Psoas muscle (tissue), 8 donors: ENCODE data around the gene PAX8. TPM values are rescaled to one million over a fixed set of nuclear protein-coding genes. Genes with fewer than 3 reads are reported as not detected.

ENCODE experiments used
- ATAC-seq, 4 donors: fragments of 200-7000 bp; cut with Tn5 transposase; one replicate each; pipeline ENCODE4 v1.9.1; 2020; ENCODE audit warnings: moderate library complexity in 3 of 4, mild to moderate bottlenecking in 2 of 4
- DNase-seq, 2 donors: peaks; one replicate each; pipeline ENCODE4 v3.0.0-alpha.2; 2020
- H3K27ac ChIP-seq: fragments of 200-600 bp; one replicate; pipeline ENCODE4 v1.8.0; 2022
- H3K27me3 ChIP-seq, 3 donors: fragments of 200-600 bp in 1 of 3; one replicate each; pipeline versions ENCODE4 v1.6.1 to v1.8.0; 2013 to 2022; ENCODE audit warnings: low read length in 2 of 3, mild to moderate bottlenecking in 2 of 3, moderate library complexity in 1 of 3; ENCODE audit not compliant: insufficient read depth in 3 of 3
- H3K36me3 ChIP-seq, 2 donors: fragments of 200-600 bp in 1 of 2; one replicate each; pipeline versions ENCODE4 v1.6.1 to v1.8.0; 2013 to 2022; ENCODE audit warnings: low read depth in 1 of 2, mild to moderate bottlenecking in 1 of 2, moderate library complexity in 1 of 2; ENCODE audit not compliant: insufficient read depth in 1 of 2
- H3K4me1 ChIP-seq: fragments of 200-600 bp; one replicate; pipeline ENCODE4 v1.8.0; 2022
- H3K4me3 ChIP-seq: fragments of 200-600 bp; one replicate; pipeline ENCODE4 v1.8.0; 2022; ENCODE audit warnings: mild to moderate bottlenecking
- H3K9me3 ChIP-seq: fragments of 200-600 bp; one replicate; pipeline ENCODE4 v1.8.0; 2022
- CTCF ChIP-seq: fragments of 200-600 bp; IDR thresholded peaks from one replicate; pipeline ENCODE4 v1.8.0; 2022; ENCODE audit warnings: antibody characterized with exemption
- WGBS, 3 donors: extraction: QIAGEN DNeasy Blood & Tissue Kit; methylation state at CpG; one replicate each; pipeline versions ENCODE4 v1.1.6 to v1.1.7; 2013; 5-methylcytosine and 5-hydroxymethylcytosine counted together
- intact Hi-C, 2 donors: fragments of 100-400 bp; cut with DNase I; formaldehyde crosslinking; loops; one replicate each; pipeline versions ENCODE4 v1.11.0 to v1.14.2; 2022
- polyA plus RNA-seq, 3 donors: library from polyadenylated mRNA; stranded (reverse); fragments of 200-250 nt; gene quantifications; one replicate each; pipeline ENCODE4 v1.2.3, GENCODE V29; 2013
- total RNA-seq, 4 donors: library from RNA; stranded (reverse); fragmentation: NEBNext Ultra II Directional in 2 of 4; extraction: Animal tissue kit (Norgen Biotek cat#: 25700) in 2 of 4; gene quantifications; one replicate each; pipeline versions ENCODE4 v1.2.1 to v1.2.4, GENCODE V29; 2021 to 2023
- donor health status: healthy with polysubstance abuse.
- donor health status: DM: no; HTN: no; CAD: no; lungs with moderate emphysema.
- donor health status: Bipolar disorder and iron deficiency.
- donor health status: healthy.
- donor health status: DM: yes; HTN: yes; CAD: no.
- donor health status: DM: no; HTN: no; CAD: no.
- donor health status: DM: no; HTN: no; CAD: no.
- donor health status: DM: yes; HTN: yes; CAD: no.

The PAX8 gene
- total and polyA plus RNA-seq, 7 donors = 0.12 to 3.1 (median 0.35) TPM; not detected in 1

DNA sequence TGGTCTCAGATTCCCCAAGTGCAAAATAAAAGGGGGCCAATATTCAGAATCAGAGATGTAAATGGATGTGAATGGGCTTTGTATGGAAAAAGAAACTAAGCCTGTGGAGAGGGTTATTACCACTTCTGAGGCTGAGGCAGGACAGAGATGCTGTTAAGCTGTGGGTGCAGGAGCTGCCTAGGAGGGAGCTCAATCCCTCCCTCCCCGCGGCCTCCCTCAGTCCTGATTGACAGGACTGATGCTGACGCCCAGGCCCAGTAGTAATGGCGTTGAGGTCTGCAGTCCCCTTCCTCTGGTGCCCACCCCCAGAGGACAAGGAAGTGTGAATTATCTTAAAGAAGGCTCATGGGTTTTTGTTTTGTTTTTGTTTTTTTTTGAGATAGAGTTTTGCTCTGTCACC is 64.6 kb downstream of the PAX8 start:
- Histone ChIP-seq H3K4me1 (peaks cover 1% of the 10 kb centered on the region), H3K27ac (no peak overlapping the region), H3K36me3 (no peaks in the 10 kb centered on the region), H3K9me3 (no peaks in the 10 kb centered on the region), H3K27me3 (no peaks in the 10 kb centered on the region), H3K4me3 (no peak overlapping the region)
- no peak for DNase-seq
- ATAC-seq = no peak
- intact Hi-C loops = loop anchor here in 1 of 2 donors (2.0 kb wide), 1 partner anchor 23 kb away; no protein-coding TSS in a partner anchor
- no peak for TF ChIP-seq CTCF
- 86 to 92% (median 87%) methylated on average over 4 of the region's 4 CpGs for WGBS, 3 donors

DNA sequence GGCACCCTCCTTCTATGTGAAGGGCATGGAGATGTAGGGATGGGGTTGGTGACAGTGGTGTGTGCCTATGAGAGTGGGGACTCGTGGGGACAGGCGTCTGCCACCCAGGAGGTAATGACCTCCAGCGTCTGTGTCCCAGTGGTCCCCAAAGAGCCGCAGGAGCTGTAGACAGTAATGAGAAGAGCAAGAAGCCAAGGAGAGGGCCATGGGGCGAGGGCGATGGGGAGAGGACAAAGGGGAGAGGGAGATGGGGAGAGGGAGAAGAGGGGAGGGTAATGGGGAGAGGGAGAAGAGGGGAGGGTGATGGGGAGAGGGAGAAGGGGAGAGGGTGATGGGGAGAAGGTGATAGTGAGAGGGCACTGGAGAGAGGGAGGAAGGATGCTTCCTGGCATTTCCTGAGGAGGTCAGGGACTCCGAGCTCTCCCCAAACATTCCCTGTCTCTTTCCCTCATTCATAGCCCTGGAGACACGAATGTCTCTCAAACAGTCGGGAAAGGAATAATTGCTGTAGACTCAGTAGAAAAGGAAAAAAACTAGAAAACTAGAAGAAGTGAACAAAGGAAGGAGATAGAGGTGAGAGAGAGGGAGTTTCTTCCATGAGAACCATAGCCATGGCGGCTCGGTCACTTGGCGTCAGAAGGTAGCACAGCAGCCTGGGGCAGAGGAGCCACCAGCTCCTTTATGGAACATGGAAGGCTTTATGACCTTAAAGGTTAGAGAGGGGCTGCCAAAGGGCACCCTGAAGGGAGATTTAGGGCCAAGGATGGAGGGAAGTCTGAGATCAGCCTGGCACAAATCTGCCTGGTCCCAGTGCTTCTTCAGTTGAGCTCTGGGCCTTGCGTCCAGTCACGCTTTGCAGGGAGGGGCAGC is 65.4 kb downstream of the PAX8 start:
- no peak for DNase-seq
- 89 to 90% (median 90%) methylated on average over 14 of the region's 14 CpGs for WGBS, 3 donors
- no peak for TF ChIP-seq CTCF
- no peak overlapping the region for H3K4me3 ChIP-seq
- H3K9me3 ChIP-seq = no peaks in the 10 kb centered on the region
- peak overlapping the region; percentile 9 for H3K27ac ChIP-seq
- H3K4me1 ChIP-seq = no peaks in the 10 kb centered on the region
- intact Hi-C loops = no loop called here
- H3K27me3 ChIP-seq = no peaks in the 10 kb centered on the region
- H3K36me3 ChIP-seq = no peaks in the 10 kb centered on the region
- ATAC-seq = no peak

DNA sequence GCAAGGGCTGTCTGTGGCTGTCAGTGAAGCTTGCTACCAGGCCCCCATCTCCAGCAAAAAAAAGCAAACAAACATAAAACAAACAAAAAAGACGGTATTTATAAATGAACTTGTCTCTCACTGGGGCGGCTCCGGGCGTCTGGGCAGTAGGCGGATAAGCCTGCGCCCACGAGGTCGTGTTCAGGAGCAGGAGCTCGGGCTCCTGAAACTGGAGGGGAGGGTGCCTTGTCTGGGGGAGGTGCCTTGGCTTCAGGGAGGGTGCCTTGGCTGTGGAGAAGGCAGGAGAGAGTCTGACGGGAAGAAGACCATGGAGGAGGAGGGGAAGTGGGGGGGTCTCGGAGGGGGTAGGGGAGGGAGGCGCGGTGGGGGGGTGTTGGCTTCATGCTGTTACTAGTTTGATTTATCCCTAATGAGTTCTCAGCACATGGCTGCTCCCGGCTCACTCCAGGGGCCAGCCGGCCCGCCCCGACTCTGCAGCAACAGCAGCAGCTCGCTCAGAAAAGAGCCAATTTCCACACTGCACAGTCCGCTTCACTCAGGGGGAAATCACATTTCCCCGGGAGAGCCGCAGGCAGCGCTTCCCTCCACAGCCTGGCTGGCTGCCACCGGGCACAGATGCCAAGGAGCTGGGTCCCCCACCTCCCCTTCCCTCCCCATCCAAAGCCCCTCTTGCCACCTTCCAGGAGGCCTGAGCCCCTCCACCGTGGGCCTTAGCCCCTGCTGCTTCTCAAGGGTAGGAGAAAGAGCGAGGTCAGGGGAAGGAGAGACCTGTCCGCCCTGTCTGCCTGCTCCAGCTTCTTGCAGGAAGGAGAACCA is 66.3 kb downstream of the PAX8 start:
- no peak overlapping the region for H3K4me3 ChIP-seq
- peak in 3 of 4 donors; percentile 13 to 31 (median 25) for ATAC-seq

More for the DNA sequence above, 66.3 kb downstream of the PAX8 start:
- Histone ChIP-seq H3K9me3 (no peaks in the 10 kb centered on the region), H3K27ac (peak overlapping the region; percentile 63), H3K27me3 (no peaks in the 10 kb centered on the region), H3K36me3 (no peaks in the 10 kb centered on the region), H3K4me1 (no peaks in the 10 kb centered on the region)
- intact Hi-C loops = no loop called here
- no peak for TF ChIP-seq CTCF
- peak in 1 of 2 donors; percentile 48 for DNase-seq
- whole genome bisulfite sequencing, 3 donors = 20 to 33% (median 24%) methylated on average over 23 to 26 of the region's 26 CpGs
